RWPE1 (cell line): ENCODE results near the gene TMTC1.

ENCODE experiments used
- CTCF ChIA-PET: fragments of 350-600 bp; sonication (Branson Sonifier 250); formaldehyde crosslinking; extraction: SDS; loops from one replicate; lab custom pipeline; 2021; lab: Yijun Ruan, JAX
- POLR2A ChIA-PET: fragments of 400-600 bp; formaldehyde crosslinking; extraction: SDS; loops from one replicate; lab custom pipeline; 2020; ENCODE audit warnings: antibody characterized with exemption; ENCODE audit not compliant: low non-redundant PET; lab: Yijun Ruan, JAX
- DNase-seq: peaks from one replicate; pipeline ENCODE4 v3.0.0; 2012; ENCODE audit warnings: low spot score
- H3K27ac ChIP-seq: fragments of 450-650 bp; 2 replicates; pipeline ENCODE4 v1.5.1; 2017
- CTCF ChIP-seq: fragments of 450-650 bp; conservative IDR thresholded peaks from 2 replicates; pipeline ENCODE4 v1.5.1; 2017; ENCODE audit warnings: low read depth, mild to moderate bottlenecking

Gene TMTC1

GRCh38 chr12:29591140-29592020, 192.4 kb downstream of the TMTC1 start:
- no peak for TF ChIP-seq CTCF
- no peak for DNase-seq
- no peak overlapping the region for H3K27ac ChIP-seq
- POLR2A ChIA-PET, result no interaction called here
- CTCF ChIA-PET, result interaction anchor here (1.0 kb wide), 1 partner anchor 21 kb away, joined by 3 read pairs; no protein-coding TSS in a partner anchor

- TF ChIP-seq CTCF, result no peak
- DNase-seq, result no peak
- ChIA-PET CTCF (interaction anchor here (0.6 kb wide), 1 partner anchor 1794 kb away, joined by 6 read pairs; no protein-coding TSS in a partner anchor), POLR2A (no interaction called here)
- H3K27ac ChIP-seq, result no peak overlapping the region
Observed at GRCh38 chr12:29589851-29590250, 193.9 kb downstream of the TMTC1 start.

- no peak for TF ChIP-seq CTCF
- H3K27ac ChIP-seq, result no peak overlapping the region
- no peak for DNase-seq
- ChIA-PET CTCF (no interaction called here), POLR2A (no interaction called here)
Observed at GRCh38 chr12:29589286-29589820, 194.4 kb downstream of the TMTC1 start.

GRCh38 chr12:29582677-29583272, 201.0 kb downstream of the TMTC1 start:
- H3K27ac ChIP-seq, result no peak overlapping the region
- ChIA-PET POLR2A (no interaction called here), CTCF (no interaction called here)
- DNase-seq, result no peak
- TF ChIP-seq CTCF, result no peak

GRCh38 chr12:29582146-29582545, 201.6 kb downstream of the TMTC1 start:
- ChIA-PET CTCF (no interaction called here), POLR2A (no interaction called here)
- no peak for DNase-seq
- TF ChIP-seq CTCF, result no peak
- H3K27ac ChIP-seq, result no peak overlapping the region

- POLR2A ChIA-PET, result no interaction called here
- no peak overlapping the region for H3K27ac ChIP-seq
- no peak for TF ChIP-seq CTCF
Observed at GRCh38 chr12:29581631-29582030, 202.1 kb downstream of the TMTC1 start.

More at GRCh38 chr12:29581631-29582030, 202.1 kb downstream of the TMTC1 start:
- CTCF ChIA-PET, result no interaction called here
- DNase-seq, result no peak
